Measurements from ENCODE around the gene OR2T4.

The OR2T4 gene

GRCh38 chr1:248393050-248393449, 31.6 kb downstream of the OR2T4 start:
- H4K20me1 ChIP-seq (ENCODE audit: low read depth, low read length) = no peaks in the 10 kb centered on the region
- no peak overlapping the region for H3K27ac ChIP-seq (ENCODE audit: low read depth, low read length)
- H3K36me3 ChIP-seq (ENCODE audit: low read length) = no peaks in the 10 kb centered on the region
- H3K4me3 ChIP-seq (ENCODE audit: insufficient read depth, low read length, poor library complexity, severe bottlenecking) = no peak overlapping the region
- H3K9ac ChIP-seq (ENCODE audit: low read length) = no peak overlapping the region
- no peak overlapping the region for H3K4me2 ChIP-seq (ENCODE audit: low read depth, low read length, poor library complexity, severe bottlenecking)
- H2AFZ ChIP-seq (ENCODE audit: low read depth, low read length, severe bottlenecking) = no peak overlapping the region
- H3K9me3 ChIP-seq (ENCODE audit: insufficient read depth, low read length) = no peaks in the 10 kb centered on the region
- no peaks in the 10 kb centered on the region for H3K9me2 ChIP-seq (replicated peaks; ENCODE audit: insufficient read depth, low read length)
- H3K27me3 ChIP-seq (ENCODE audit: low read length) = no peaks in the 10 kb centered on the region
- no peaks in the 10 kb centered on the region for H3K79me2 ChIP-seq (ENCODE audit: insufficient read depth, low read length)
- no peaks in the 10 kb centered on the region for H3F3A ChIP-seq (ENCODE audit: insufficient read depth)
- TF ChIP-seq EZH2phosphoT487 (conservative IDR thresholded peaks at IDR 0.05; ENCODE audit: low read length) (no peak), CTCF (IDR thresholded peaks at IDR 0.05; ENCODE audit: insufficient read depth, low read length, poor library complexity, severe bottlenecking) (no peak)

- H3K9ac ChIP-seq (ENCODE audit: low read length) = no peak within 1 kb of the TSS
- H3K79me2 ChIP-seq (ENCODE audit: insufficient read depth, low read length) = no peaks in the 10 kb centered on the region
- H3K9me3 ChIP-seq (ENCODE audit: insufficient read depth, low read length) = no peaks in the 10 kb centered on the region
- H3K4me2 ChIP-seq (ENCODE audit: low read depth, low read length, poor library complexity, severe bottlenecking) = no peak within 1 kb of the TSS
- no peaks in the 10 kb centered on the region for H4K20me1 ChIP-seq (ENCODE audit: low read depth, low read length)
- H2AFZ ChIP-seq (ENCODE audit: low read depth, low read length, severe bottlenecking) = no peak within 1 kb of the TSS
- H3K27me3 ChIP-seq (ENCODE audit: low read length) = no peaks in the 10 kb centered on the region
- H3F3A ChIP-seq (ENCODE audit: insufficient read depth) = no peaks in the 10 kb centered on the region
- H3K9me2 ChIP-seq (replicated peaks; ENCODE audit: insufficient read depth, low read length) = no peaks in the 10 kb centered on the region
- no peak within 1 kb of the TSS for H3K4me3 ChIP-seq (ENCODE audit: insufficient read depth, low read length, poor library complexity, severe bottlenecking)
- H3K36me3 ChIP-seq (ENCODE audit: low read length) = no peaks in the 10 kb centered on the region
- no peak within 1 kb of the TSS for H3K27ac ChIP-seq (ENCODE audit: low read depth, low read length)
- TF ChIP-seq CTCF (IDR thresholded peaks at IDR 0.05; ENCODE audit: insufficient read depth, low read length, poor library complexity, severe bottlenecking) (no peak), EZH2phosphoT487 (conservative IDR thresholded peaks at IDR 0.05; ENCODE audit: low read length) (no peak)
These were observed 41.3 kb downstream of the OR2T4 start, which contains the start of gene OR2T1 for GRCh38 chr1:248402748-248403147. OR2T1 (plus strand) TSS chr1:248403048; CDS start chr1:248406148, 3,100 bp downstream.

- H3K79me2 ChIP-seq (ENCODE audit: insufficient read depth, low read length) = no peaks in the 10 kb centered on the region
- H2AFZ ChIP-seq (ENCODE audit: low read depth, low read length, severe bottlenecking) = no peak overlapping the region
- no peaks in the 10 kb centered on the region for H3K9me3 ChIP-seq (ENCODE audit: insufficient read depth, low read length)
- H3K27me3 ChIP-seq (ENCODE audit: low read length) = no peaks in the 10 kb centered on the region
- H3F3A ChIP-seq (ENCODE audit: insufficient read depth) = no peaks in the 10 kb centered on the region
- H3K4me3 ChIP-seq (ENCODE audit: insufficient read depth, low read length, poor library complexity, severe bottlenecking) = no peak overlapping the region
- H3K4me2 ChIP-seq (ENCODE audit: low read depth, low read length, poor library complexity, severe bottlenecking) = no peak overlapping the region
- no peak for TF ChIP-seq EZH2phosphoT487 (conservative IDR thresholded peaks at IDR 0.05; ENCODE audit: low read length)
- TF ChIP-seq CTCF (IDR thresholded peaks at IDR 0.05; ENCODE audit: insufficient read depth, low read length, poor library complexity, severe bottlenecking) = peak; percentile 13
- no peaks in the 10 kb centered on the region for H3K36me3 ChIP-seq (ENCODE audit: low read length)
- no peak overlapping the region for H3K9ac ChIP-seq (ENCODE audit: low read length)
- H4K20me1 ChIP-seq (ENCODE audit: low read depth, low read length) = no peaks in the 10 kb centered on the region
- H3K9me2 ChIP-seq (replicated peaks; ENCODE audit: insufficient read depth, low read length) = no peaks in the 10 kb centered on the region
- H3K27ac ChIP-seq (ENCODE audit: low read depth, low read length) = no peak overlapping the region
These were observed 42.6 kb downstream of the OR2T4 start for GRCh38 chr1:248404024-248404423.
